Raji (cell line): ENCODE measurements around the gene FAM124A.

Experiments used
- POLR2A ChIP-seq: IDR thresholded peaks from 2 replicates; pipeline ENCODE4 v1.6.1; 2011; ENCODE audit warnings: low read depth, low read length, control low read depth; ENCODE audit not compliant: insufficient read depth

Gene FAM124A

DNA sequence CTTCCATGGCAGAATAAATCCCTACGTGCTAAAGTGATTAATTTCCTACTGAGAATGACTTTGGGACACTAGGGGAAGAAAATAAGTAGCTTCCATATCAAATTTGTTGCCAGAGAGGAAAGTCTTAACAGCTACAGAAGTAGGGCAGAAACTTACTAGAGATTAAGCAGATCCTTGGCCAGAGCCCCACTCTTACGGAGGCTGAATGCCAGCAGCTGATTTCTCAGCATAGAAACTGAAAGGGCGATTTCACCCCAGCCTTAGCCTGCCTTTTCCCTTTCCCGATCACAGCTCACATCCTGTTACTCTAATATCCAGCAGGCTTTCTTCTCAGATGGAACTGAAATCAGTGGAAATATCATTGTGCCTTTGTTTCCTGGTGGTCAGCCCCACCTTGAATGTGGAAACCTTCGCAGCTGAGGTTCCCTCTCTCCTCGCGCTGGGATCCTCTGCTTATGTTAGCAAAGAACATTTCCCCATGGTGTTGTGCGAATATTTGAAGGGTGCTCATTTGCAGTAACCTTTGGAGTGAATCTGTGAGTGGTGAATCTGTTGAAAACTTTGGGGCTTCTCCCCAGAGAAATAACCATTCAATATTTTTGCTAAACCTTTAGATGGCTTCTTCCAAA, 8.4 kb downstream of the FAM124A start:
- no peak for TF ChIP-seq POLR2A

DNA sequence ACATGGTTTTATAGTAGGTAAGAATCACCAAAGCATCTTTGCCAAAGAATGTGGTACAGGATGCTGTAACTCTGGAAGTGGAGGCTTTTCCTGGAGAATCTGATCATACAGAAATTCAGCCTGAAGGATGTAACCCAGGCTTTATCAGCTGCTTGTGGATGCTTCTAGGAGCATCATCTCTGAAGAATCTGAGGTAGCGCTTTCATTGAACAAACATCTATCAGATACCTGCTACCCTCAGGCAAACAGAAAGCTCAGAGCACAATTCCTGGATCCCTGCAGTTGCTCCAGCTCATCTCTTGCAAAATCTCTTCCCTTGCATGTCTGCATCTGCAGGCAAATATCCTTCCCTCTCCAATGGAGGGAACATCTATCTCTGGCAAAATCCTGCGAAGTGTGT, 9.3 kb downstream of the FAM124A start:
- no peak for TF ChIP-seq POLR2A

- no peak for TF ChIP-seq POLR2A
These were observed 10.1 kb downstream of the FAM124A start for GRCh38 chr13:51232328-51232727.

DNA sequence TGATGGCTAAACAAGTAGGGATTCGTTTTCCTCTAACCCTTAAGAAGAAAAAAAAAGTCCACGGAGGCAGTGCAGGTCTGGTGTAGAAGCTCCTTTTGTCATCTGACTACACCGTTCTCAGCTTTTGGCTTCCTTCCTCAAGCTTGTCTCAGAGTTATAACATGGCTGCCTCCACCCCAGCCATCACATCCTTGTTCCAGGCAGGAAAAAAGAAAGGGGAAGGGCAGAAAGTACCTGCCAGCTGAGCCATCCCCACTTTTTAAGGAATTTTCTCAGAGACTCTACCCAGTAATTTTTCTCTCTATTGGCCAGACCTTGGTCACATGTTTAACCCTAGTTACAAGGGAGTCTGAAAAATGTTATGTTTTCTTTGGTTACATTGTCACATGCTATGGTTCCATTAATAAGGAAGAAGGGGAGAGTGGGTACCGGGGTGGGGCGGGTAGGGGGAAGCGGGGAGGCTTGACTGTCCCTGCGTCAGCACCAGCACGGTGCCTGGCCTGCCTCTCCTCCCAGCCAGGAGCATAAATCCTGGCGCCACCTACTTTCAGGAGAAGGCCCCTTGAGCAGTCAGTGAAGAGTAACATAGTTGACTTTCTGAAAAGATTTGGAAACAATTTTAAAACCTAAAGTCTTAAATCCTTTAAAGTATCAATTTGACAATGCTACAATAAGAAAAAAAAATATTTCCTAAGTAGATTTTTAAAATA, 11.1 kb downstream of the FAM124A start:
- TF ChIP-seq POLR2A: no peak

- TF ChIP-seq POLR2A: no peak
These were observed 12.5 kb downstream of the FAM124A start for GRCh38 chr13:51234676-51235075.

- no peak for TF ChIP-seq POLR2A
These were observed 13.0 kb downstream of the FAM124A start for GRCh38 chr13:51235186-51235585.

DNA sequence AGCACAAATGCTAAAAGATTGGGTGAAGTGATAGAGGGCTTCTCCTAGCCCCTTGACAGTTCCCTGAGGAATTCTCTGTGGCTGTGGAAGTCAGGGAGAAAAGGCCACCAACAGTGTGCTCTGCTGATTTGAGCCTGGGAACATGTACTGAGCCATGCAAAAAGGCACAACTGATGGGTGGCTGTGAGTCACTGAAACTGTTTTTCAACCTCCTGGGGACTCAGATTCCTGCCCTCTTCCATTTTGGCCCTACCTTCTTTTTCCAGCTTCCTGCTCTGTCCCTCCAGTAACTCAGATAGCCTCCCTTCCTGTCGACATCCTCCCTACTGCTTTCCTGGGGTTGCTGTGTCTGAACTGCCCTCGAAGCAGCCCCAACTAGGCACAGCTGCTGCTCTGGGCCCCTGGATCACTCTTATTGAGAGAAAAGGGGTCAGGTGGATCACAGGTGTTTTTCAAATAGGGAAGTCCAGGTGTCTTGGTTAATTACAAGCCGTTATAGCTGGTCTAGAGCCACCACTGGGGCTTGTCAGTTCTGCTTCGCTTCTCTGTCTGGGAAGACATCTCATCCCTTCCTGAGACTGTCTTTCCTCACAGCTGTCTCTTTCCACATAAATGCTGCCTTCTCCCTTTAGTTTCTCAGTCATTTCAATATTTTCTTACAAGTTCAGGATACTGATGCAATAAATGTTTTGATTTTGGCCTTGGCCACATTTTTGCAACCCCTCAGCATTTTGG, 13.7 kb downstream of the FAM124A start:
- TF ChIP-seq POLR2A: no peak

- TF ChIP-seq POLR2A: no peak
These were observed 14.2 kb downstream of the FAM124A start for GRCh38 chr13:51236491-51236792.

- TF ChIP-seq POLR2A: no peak
These were observed 15.2 kb downstream of the FAM124A start for GRCh38 chr13:51237386-51237785.

DNA sequence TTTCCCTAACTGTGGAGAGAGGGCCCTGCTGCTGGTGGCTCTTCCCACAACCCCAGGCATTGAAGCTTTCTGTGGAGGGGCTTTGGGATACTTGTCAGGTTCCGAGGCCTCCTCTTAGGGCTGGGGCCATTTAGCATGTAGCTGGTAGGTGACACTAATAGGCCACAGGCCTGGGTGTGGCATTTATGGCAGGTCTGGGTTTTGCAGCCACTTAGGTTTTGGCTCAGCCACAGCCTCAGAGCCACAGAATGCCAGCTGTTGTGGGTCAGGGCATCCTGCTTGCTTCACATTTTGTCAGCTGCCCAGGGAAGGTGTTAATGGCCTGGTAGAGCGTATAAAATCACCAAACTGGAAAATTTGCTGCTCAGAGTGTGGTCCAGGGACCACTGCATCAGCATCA, 15.7 kb downstream of the FAM124A start:
- TF ChIP-seq POLR2A: no peak

DNA sequence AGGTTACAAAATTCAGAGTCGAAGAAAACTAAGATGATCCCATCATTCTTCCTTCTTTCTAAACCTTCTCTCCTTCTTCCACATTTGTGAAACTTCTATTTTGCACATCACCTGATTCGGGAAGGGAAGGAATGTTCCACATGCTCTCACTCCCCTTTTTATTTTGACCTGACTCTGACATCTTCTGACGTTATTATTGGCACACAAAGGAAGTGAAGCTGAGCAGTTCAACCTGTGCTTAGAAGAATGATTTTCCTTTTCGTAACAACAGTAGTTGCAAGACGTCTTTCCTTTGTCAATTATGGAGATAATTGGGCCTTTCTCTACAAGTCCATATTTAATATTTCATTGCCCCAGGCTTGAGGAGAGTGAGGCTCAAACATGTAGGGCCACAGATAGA, 18.0 kb downstream of the FAM124A start:
- no peak for TF ChIP-seq POLR2A

GRCh38 chr13:51240958-51241357, 18.8 kb downstream of the FAM124A start:
- TF ChIP-seq POLR2A: no peak

DNA sequence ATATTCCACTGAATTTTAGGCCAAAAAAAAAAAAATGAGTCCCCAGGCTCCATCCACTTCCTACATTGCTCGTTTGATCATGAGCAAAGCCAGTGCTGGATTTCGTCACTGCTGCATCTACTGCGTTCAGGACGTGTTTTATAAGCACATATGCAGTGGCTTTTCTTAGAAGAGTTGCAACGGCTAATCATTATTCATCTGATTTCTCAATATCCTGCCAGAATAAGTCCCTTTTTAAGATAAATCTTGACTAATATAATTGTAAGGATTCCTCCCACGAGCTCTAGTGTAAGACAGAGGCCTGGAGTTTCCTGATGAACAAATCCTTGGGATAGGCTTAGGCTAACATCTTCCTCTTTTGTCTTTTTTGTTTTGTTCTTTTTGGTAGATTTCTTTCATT, 19.5 kb downstream of the FAM124A start:
- TF ChIP-seq POLR2A: no peak

- no peak for TF ChIP-seq POLR2A
These were observed 21.0 kb downstream of the FAM124A start for GRCh38 chr13:51243227-51243626.

DNA sequence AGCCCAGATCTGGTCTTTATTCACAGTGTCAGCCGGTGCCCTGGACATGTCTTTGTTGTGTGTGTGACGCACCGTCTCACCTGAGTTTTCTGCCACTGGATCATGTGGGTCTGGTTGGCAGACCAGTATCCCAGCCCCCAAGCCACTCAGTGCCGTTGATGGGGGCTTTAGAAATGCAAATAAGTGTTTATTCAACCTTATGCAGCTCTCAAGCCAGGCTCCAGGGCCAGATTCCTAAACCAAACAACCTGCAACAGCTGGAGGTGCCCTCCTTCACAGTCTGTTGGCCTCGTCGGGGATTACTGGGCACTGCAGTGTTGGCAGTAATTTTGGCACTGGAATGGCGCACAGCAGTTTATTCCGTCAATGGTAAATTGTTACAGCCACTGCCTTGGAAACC, 21.6 kb downstream of the FAM124A start:
- no peak for TF ChIP-seq POLR2A

DNA sequence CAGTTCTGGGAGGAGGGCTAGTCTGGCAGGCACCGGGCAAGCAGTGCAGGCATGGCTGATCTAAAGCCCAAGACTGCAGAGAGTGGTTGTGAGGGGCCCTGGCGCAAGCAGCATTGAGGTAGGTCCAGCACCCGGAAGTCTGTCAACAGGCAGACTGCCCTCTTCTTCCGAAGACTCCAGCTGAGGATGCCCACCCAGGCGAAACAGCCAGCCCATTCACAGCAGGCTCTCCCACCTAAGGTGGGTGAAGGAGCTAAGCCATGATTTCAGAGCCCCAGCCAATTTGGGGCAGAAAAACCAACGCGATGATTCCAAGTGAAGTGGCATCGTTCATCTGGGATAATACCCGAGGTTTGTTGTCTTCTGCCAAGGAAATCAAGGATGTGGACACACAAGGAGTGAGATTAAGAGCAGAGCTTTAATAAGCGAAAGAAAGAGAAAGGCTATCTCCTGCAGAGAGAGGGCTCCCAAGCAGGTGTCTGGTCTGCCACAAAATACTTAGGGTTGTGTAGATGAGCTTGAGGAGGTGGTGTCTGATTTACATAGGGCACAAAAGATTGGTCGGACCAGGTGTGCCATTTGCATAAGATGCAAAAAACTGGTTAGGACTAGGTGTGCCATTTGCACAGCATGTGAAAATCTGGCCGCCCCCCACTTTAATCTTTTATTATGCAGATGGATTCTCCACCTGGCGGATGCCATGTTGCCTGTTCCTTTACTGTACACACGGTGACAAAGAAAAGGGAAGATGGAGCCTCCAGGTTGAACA, 22.6 kb downstream of the FAM124A start:
- no peak for TF ChIP-seq POLR2A

GRCh38 chr13:51245583-51245982, 23.4 kb downstream of the FAM124A start:
- TF ChIP-seq POLR2A: no peak
